Ishikawa (cell line): Measurements from ENCODE around the gene RCL1.
A peak's percentile ranks its signal among the peaks of the same experiment; 100 is the strongest.

Experiments
- EGR1 ChIP-seq: IDR thresholded peaks from 2 replicates; pipeline ENCODE4 v1.6.1; 2012
- MAX ChIP-seq: IDR thresholded peaks from 2 replicates; pipeline ENCODE4 v1.6.1; 2012
- NFIC ChIP-seq: IDR thresholded peaks from 2 replicates; pipeline ENCODE4 v1.6.1; 2012
- RAD21 ChIP-seq: IDR thresholded peaks from 2 replicates; pipeline ENCODE4 v1.6.1; 2012; ENCODE audit warnings: low read depth
- ZBTB7A ChIP-seq: IDR thresholded peaks from 2 replicates; pipeline ENCODE4 v1.6.1; 2012; ENCODE audit warnings: low read depth

The RCL1 gene

GRCh38 chr9:4904322-4905134 lies 111.8 kb downstream of the RCL1 start:
- peak; percentile 17; the same call in 1 of the 2 replicates for TF ChIP-seq NFIC
- TF ChIP-seq MAX = no peak

- TF ChIP-seq MAX (no peak), RAD21 (no peak), ZBTB7A (no peak), EGR1 (no peak), NFIC (no peak)
Observed at GRCh38 chr9:4905135-4905490, 112.4 kb downstream of the RCL1 start.
